HepG2 (cell line): Measurements from ENCODE around the gene TBX6. TPM values are rescaled to one million over a fixed set of nuclear protein-coding genes. Genes with fewer than 3 reads are reported as not detected.

ENCODE experiments used
- AHDC1 ChIP-seq: sonication (generic); formaldehyde crosslinking; IDR thresholded peaks from 2 replicates; pipeline ENCODE4 v1.5.1; 2020; ENCODE audit warnings: mild to moderate bottlenecking, missing genetic modification reagents, borderline replicate concordance
- BATF2 ChIP-seq: sonication (generic); formaldehyde crosslinking; IDR thresholded peaks from 2 replicates; pipeline ENCODE4 v1.8.0; 2022; ENCODE audit warnings: mild to moderate bottlenecking, missing genetic modification reagents, moderate library complexity
- CREB1 ChIP-seq, 2 experiments: fragments of 450-650 bp in 1 of 2; IDR thresholded peaks; 2 replicates each; pipeline ENCODE4 v1.6.1; 2016 to 2017; ENCODE audit warnings: control low read depth in 1 of 2, mild to moderate bottlenecking in 1 of 2, missing compliant biosample characterization in 1 of 2, missing genetic modification characterization in 1 of 2
- HOXA3 ChIP-seq: sonication (generic); formaldehyde crosslinking; IDR thresholded peaks from 2 replicates; pipeline ENCODE4 v1.5.0; 2020; ENCODE audit warnings: missing genetic modification reagents
- JUN ChIP-seq: sonication (generic); formaldehyde crosslinking; IDR thresholded peaks from 2 replicates; pipeline ENCODE4 v1.4.0; 2020; ENCODE audit warnings: mild to moderate bottlenecking, missing genetic modification reagents
- MYNN ChIP-seq: sonication (generic); formaldehyde crosslinking; IDR thresholded peaks from 2 replicates; pipeline ENCODE4 v1.4.0; 2020; ENCODE audit warnings: mild to moderate bottlenecking, low read depth, missing genetic modification reagents
- ZBTB39 ChIP-seq: sonication (generic); formaldehyde crosslinking; IDR thresholded peaks from 2 replicates; pipeline ENCODE4 v1.5.0; 2020; ENCODE audit warnings: missing genetic modification reagents
- ZFY ChIP-seq: sonication (generic); formaldehyde crosslinking; IDR thresholded peaks from 2 replicates; pipeline ENCODE4 v1.4.0; 2020; ENCODE audit warnings: missing genetic modification reagents
- ZHX1 ChIP-seq: sonication (generic); formaldehyde crosslinking; IDR thresholded peaks from 2 replicates; pipeline ENCODE4 v1.8.1; 2022; ENCODE audit warnings: low read depth, mild to moderate bottlenecking, missing genetic modification reagents
- ZMAT3 ChIP-seq: sonication (generic); formaldehyde crosslinking; conservative IDR thresholded peaks from 2 replicates; pipeline ENCODE4 v1.7.0; 2021; ENCODE audit warnings: missing genetic modification reagents
- ZNF18 ChIP-seq: sonication (generic); formaldehyde crosslinking; IDR thresholded peaks from 2 replicates; pipeline ENCODE4 v1.8.0; 2022; ENCODE audit warnings: mild to moderate bottlenecking, missing genetic modification reagents; ENCODE audit not compliant: insufficient replicate concordance
- ZNF20 ChIP-seq: sonication (generic); formaldehyde crosslinking; IDR thresholded peaks from 2 replicates; pipeline ENCODE4 v1.4.0; 2020; ENCODE audit warnings: mild to moderate bottlenecking, moderate library complexity, missing genetic modification reagents
- ZNF446 ChIP-seq: sonication (generic); formaldehyde crosslinking; IDR thresholded peaks from 2 replicates; pipeline ENCODE4 v1.5.0; 2020; ENCODE audit warnings: mild to moderate bottlenecking, missing genetic modification reagents
- ZNF550 ChIP-seq: sonication (generic); formaldehyde crosslinking; IDR thresholded peaks from 2 replicates; pipeline ENCODE4 v1.4.0; 2020; ENCODE audit warnings: mild to moderate bottlenecking, missing genetic modification reagents, borderline replicate concordance
- ZNF790 ChIP-seq: sonication (generic); formaldehyde crosslinking; IDR thresholded peaks from 2 replicates; pipeline ENCODE4 v1.8.0; 2022; ENCODE audit warnings: missing genetic modification reagents, mild to moderate bottlenecking, borderline replicate concordance
- polyA plus RNA-seq, 8 experiments: library from polyadenylated mRNA; depleted of rRNA in 3 of 8; stranded (reverse) in 7 of 8; unstranded in 1 of 8; fragments of >200 nt; fragmentation: Illumina TruSeq in 4 of 8; extraction: Trizol in 4 of 8; gene quantifications; 2 replicates each; pipeline versions ENCODE4 v1.2.1 to v1.2.3, GENCODE V29; 2011 to 2016; ENCODE audit warnings: low read depth in 4 of 8, missing spikeins in 1 of 8, mixed read lengths in 1 of 8; ENCODE audit not compliant: insufficient read depth in 1 of 8
- total RNA-seq, 5 experiments: library from RNA; depleted of rRNA; stranded (reverse); fragments of >200 nt; fragmentation: Illumina TruSeq; extraction: Trizol; gene quantifications; 2 replicates each; pipeline ENCODE4 v1.2.3, GENCODE V29; 2016; ENCODE audit warnings: low read depth in 1 of 5

TBX6 gene
- total and polyA plus RNA-seq, 2 of the 13 experiments (the other 11 are each of a cell fraction or from before 2014, with no cell fraction given), result 0.24 to 0.42 TPM

- TF ChIP-seq ZHX1 (CRISPR knock-in tag) (0 out of 2 replicates have a peak, but pooled peaks have one; percentile 82), CREB1 (IDR thresholded peaks at IDR 0.05) (no peak), CREB1 (CRISPR knock-in tag; IDR thresholded peaks at IDR 0.05) (no peak), ZNF550 (CRISPR knock-in tag) (no peak; the same call in 1 of the 2 replicates), ZNF20 (no peak), JUN (CRISPR knock-in tag) (no peak), BATF2 (CRISPR knock-in tag) (no peak), ZNF446 (no peak), ZFY (peak; percentile 89), AHDC1 (no peak), ZBTB39 (CRISPR knock-in tag) (no peak; the same call in 1 of the 2 replicates), ZMAT3 (CRISPR knock-in tag) (no peak), ZNF18 (peak; percentile 63), ZNF790 (no peak), HOXA3 (CRISPR knock-in tag) (peak; percentile 76), MYNN (no peak)
These were observed 20.7 kb upstream of the TBX6 start (continued) for GRCh38 chr16:30112197-30113030.
